ENCODE measurements around the gene DBH.
"Not testable (repeated sequence)": the region's sequence is repeated elsewhere in the genome, so short reads cannot be mapped to it uniquely, and the experiment has no call there.

Gene DBH

GRCh38 chr9:133621725-133622267 lies 14.4 kb upstream of the DBH start:
- no peak for DNase-seq (ENCODE audit: low read depth in 2 of 2, low spot score in 1 of 2)

GRCh38 chr9:133622555-133622954 lies 13.6 kb upstream of the DBH start:
- DNase-seq (ENCODE audit: low read depth in 2 of 2, low spot score in 1 of 2), result no peak

DNA sequence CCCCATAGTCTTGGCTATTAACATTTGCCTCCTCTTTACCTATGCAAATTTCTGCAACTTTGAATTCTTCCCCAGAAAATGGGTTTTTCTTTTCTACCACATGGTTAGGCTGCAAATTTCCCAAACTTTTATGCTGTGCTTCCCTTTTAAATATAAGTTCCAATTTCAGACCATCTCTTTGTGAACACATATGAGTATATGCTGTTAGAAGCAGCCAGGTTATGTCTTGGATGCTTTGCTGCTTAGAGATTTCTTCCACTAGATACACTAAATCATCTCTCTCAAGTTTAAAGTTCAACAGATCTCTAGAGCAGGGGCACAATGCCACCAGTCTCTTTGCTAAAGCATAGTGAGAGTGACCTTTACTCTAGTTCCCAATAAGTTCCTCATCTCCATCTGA lies 10.2 kb upstream of the DBH start:
- not testable (repeated sequence) for DNase-seq (ENCODE audit: low read depth in 2 of 2, low spot score in 1 of 2)

DNA sequence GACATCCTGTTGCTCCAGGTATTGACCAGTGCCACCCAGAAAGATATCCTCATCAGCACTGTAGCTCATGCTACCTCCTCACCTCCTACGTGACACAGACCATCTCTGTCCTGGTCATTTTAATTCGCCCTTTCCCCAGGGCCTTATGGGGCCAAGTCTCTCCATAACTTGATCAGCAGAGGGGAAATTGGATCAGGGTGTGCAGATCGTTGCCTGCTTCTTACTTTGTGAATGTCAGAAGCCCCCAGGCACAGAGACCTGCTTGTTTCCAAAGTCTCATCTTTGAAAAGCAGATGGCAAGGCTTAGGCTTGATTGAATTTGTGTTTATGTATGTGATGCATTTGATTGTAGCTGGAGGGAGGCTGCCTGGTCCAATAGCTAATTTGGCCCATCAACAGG lies 8.8 kb upstream of the DBH start:
- DNase-seq (ENCODE audit: low read depth in 2 of 2, low spot score in 1 of 2), result no peak

DNA sequence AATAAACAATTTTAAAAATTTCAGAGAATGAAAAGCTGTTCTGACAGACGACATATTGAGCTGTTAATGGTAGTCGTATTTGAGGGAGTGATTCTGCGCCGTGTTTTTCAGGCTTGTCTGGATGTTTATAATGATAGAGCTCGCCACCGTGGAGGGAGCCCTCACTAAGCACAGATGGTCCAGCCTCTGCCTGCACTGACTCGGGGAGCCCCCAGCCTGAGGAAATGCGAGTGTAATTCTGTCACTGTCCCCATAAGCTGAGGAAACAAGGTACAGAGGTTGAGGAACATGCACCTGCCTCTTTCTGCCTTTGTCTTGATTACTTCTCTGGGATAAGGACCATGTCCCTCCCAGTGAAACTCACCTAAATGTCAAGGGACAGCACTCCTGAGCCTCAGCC lies 7.4 kb upstream of the DBH start:
- DNase-seq (ENCODE audit: low read depth in 2 of 2, low spot score in 1 of 2), result no peak

DNA sequence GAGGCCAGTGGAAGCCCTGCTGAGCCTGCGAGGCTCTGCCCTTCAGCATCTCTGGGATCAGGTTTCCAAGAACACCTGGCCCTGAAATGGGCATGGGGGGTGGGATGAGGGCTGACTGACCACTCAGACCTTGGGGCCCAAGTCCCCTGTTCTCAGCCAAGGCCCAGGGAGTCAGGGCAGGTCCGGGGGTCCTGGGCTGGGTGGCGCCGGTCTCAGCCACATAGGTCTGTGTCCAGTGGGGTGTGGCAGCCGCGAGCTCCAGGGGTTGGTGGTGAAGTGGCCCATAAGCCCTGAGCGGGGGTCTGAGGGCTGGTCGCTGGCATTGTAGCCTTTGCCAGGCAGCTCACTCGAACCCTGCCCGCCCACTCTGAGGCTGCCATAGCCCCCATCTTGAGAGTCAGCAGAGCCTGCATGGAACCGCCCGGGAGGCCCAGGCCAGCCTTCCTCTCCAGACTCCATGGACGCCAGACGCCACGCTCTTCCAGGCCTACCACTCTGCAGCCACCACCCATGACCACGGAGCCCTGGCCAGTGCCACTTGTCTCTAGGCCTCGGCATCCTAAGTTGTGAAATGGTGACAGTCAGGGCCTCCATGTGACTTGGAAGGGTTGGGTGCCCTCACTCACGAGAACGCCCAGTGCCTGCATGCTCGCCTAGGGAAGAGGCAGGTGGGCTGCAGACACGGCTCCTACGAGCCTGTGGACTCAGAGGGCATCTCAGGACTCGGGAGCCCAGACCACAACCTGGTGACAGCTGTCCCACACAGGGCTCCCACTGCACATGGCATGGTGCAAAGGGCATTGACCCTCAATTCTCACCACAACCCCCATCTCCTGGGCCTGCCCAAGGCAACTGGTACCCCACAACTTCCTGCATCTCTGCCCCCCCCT lies 6.7 kb upstream of the DBH start:
- DNase-seq (ENCODE audit: low read depth in 2 of 2, low spot score in 1 of 2), result no peak

GRCh38 chr9:133631111-133631510 lies 5.1 kb upstream of the DBH start:
- no peak for DNase-seq (ENCODE audit: low read depth in 2 of 2, low spot score in 1 of 2)

GRCh38 chr9:133632806-133633680 lies 3.1 kb upstream of the DBH start:
- no peak for DNase-seq (ENCODE audit: low read depth in 2 of 2, low spot score in 1 of 2)

GRCh38 chr9:133633681-133634080 lies 2.5 kb upstream of the DBH start:
- DNase-seq (ENCODE audit: low read depth in 2 of 2, low spot score in 1 of 2), result no peak

GRCh38 chr9:133634081-133634691 lies 2.0 kb upstream of the DBH start:
- no peak for DNase-seq (ENCODE audit: low read depth in 2 of 2, low spot score in 1 of 2)

DNA sequence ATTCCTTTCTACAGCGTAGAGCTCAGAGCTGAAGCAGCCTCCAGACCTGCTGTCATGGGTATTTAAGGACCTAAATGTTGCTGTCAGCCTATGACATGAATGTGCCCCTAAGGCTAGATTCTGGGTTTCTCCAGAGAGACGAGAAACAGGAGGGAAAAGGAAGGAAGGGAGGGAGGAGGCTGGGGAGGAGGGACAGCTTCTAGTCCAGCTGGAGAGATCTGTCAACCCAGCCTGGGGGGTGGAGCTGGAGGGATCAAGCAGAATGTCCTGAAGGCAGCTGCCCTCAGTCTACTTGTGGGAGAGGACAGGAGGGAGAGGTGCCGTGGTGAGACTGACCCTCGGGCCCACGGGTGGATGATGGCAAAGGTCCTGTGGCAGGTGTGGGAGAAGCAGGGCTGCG lies 1.1 kb upstream of the DBH start:
- DNase-seq (ENCODE audit: low read depth in 2 of 2, low spot score in 1 of 2), result no peak

DNA sequence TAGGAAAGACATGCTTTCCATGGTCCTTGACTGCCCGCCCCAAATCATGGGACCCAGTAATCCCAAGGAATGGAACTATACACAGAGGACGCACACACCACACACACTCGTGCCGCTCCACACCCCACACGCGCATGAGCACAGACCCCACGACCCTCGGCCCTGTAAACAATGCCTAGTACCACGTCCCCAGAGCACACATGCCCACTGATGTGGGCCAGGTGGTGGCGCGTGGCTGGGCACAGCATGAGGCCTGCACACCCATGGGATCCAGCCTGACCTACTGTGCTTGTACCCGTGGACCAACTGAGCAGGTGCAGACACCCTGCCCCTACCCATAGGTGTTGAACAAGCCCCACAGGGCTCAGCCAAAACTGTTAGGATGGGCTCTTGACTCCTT lies 739 bp downstream of the DBH start:
- DNase-seq (ENCODE audit: low read depth in 2 of 2, low spot score in 1 of 2), result no peak

DNA sequence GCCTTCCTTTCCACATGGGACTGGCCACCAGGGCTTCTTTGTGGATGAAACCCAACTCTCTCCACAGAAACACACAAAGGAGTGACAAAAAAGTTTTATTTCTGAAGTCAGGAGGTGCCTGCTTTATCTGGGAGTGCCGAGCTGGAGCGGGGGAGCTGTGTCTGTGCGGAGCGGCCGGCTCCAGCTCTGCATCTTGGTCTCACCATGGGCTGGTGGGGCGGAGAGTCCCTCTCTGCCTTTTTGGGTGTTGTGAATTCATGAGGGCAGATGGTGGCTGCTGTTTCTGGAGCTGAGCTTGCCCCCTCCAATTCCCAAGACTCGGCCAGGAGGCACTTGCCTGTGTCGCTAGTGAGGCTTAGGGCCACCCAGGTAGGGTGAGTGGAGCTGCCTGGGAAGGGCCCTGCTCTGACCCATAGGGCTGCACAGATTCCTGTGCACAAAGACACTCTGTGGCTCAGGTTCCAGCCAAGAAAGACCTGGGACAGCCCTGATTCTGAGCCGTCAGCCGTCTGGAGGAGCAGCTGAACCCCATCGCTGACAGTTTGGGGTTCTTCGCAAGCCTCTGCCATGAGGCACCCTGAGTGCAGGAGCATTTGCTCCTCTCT lies 1.4 kb downstream of the DBH start:
- no peak for DNase-seq (ENCODE audit: low read depth in 2 of 2, low spot score in 1 of 2)

DNA sequence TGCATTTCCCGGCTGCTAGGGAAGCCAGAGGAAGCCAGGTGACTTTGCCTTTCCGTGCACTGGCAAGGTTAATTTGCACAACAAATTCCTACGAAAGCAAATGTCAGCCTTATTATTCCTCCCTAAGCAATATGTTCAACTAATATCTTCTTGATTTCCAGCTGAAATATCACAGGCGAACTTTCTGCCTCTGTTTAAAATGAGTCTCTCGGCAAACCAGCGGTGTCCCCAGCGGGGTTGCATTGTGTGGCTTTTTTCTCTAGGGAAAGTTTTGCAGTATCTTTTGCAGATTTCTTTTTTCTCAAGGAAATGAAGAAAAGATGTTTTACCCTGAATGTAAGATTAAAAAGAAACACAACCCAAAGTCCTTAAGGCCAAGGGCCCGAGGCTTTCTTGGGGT lies 1.9 kb downstream of the DBH start:
- DNase-seq (ENCODE audit: low read depth in 2 of 2, low spot score in 1 of 2), result no peak

DNA sequence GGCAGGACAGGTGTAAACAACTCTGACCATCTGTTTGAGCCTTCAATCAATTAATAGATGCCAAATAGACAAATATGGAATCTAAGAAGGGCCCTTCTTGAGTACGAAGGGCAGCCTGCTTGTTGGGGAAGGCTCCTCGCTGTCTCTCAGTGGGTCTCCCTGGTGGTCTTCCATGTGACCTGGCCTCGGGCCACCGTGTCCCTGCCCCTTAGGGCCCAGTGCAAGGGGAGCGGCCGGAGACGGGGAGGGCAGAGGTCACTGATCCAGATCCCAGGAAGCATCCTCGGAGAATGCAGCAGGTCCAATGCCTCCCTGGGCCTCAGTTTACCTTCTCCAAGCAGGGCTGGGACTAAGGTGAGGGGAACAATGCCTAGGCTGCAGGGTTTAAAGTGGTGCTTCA lies 2.5 kb downstream of the DBH start:
- no peak for DNase-seq (ENCODE audit: low read depth in 2 of 2, low spot score in 1 of 2)

DNA sequence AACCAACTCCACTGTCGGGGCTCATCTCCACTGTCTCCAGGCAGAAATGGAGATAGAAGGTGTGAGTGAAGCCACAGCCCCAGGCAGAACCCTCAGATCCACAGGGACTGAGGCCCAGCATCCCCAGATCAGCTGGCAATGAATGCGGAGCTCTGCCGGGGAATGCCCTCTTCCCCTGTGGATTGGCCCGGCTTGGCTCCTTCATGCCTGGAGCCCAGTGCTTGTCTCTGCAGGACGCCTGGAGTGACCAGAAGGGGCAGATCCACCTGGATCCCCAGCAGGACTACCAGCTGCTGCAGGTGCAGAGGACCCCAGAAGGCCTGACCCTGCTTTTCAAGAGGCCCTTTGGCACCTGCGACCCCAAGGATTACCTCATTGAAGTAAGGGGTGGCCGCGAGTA lies 3.5 kb downstream of the DBH start:
- DNase-seq (ENCODE audit: low read depth in 2 of 2, low spot score in 1 of 2), result no peak

DNA sequence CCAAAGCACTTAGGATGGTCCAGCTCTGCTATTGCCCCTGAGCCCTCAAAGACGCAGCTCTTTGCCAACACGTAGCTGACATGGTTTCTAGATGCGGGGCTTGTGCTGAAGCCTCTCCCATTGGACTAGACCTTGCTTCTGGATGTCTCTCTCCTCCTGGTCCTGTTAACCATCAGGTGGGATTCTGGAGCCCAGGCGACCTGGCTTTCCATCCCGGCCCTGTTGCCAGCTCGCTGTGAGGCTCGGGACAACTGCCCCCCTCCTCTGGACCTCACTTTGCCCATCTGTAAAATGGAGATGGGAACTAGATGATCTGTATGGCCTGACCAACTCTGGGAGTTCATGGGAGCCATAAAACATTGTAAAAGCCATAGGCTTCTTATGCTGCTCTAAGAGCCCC lies 4.0 kb downstream of the DBH start:
- DNase-seq (ENCODE audit: low read depth in 2 of 2, low spot score in 1 of 2), result no peak

DNA sequence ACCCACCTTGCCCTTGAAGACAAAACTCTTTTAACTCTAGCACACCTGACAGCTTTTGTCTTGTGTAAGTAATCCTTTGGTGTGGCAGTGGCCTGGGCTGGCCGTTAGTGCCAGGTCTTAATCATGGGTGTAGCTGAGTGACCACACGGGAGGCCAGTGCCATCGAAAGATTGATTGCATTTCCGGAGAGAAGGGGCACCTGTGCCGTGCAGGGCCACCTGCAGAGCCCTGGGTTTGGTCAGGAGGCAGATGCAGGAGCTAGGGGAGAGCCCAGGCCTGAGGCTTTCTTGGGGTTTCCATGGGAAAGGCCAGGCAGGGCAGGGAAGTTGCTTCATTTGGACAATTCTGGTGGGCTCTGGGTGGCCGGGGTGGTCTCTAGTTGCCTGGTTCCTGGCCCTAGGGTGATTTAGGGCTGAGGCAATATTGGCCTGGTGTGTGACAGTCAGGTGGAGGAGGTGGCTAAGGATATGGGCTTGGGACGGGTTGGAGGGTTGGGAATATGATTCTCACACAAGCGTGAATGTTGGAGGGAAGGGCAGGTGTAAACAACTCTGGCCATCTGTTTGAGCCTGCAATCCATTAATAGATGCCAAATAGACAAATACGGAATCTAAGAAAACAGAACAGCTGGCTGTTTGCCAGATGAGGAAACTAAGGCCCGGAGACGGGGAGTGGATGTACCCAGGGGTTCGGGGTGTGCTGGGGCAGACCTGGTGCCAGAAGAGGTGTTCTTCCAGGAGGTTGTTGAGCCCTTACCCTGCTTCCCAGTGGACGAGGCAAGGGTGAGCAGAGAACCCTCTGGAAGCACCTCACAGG lies 4.6 kb downstream of the DBH start:
- DNase-seq (ENCODE audit: low read depth in 2 of 2, low spot score in 1 of 2), result no peak

DNA sequence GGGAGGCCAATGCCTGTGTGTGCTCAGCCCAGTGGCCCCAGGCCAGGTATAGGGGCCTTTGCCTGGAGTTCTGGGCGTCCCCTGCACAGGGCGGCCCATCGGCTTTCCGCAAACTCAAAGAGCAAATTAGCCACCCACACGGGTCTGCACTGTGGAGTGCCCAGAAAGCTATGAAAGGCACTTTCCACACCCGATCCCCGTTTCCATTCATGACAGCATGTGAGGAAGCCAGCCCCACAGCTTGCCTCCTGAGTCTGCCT lies 5.2 kb downstream of the DBH start:
- no peak for DNase-seq (ENCODE audit: low read depth in 2 of 2, low spot score in 1 of 2)

DNA sequence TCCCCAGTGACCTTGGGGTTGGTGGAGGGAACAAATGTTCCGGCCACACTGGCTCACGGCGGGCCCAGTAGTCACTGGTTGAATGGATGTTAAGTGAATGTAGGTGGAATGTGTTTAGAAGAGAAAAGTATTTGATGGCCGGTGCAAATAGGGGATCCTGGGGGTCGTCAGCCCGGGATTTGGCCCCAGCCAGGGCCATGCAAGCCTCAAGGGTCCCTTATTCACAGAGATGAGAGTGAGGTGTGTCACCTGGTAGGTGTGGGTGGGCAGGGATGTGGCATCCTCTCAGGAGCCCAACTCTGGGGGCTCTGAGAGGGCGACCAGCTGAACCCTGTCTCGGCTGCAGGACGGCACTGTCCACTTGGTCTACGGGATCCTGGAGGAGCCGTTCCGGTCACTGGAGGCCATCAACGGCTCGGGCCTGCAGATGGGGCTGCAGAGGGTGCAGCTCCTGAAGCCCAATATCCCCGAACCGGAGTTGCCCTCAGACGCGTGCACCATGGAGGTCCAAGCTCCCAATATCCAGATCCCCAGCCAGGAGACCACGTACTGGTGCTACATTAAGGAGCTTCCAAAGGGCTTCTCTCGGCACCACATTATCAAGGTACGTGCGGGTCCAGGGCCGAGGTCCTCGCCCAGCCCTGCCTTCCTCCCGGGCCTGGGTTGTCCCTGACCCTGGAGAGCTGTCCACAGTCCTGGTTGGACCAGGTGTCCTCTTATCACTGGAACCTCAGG lies 5.9 kb downstream of the DBH start:
- no peak for DNase-seq (ENCODE audit: low read depth in 2 of 2, low spot score in 1 of 2)

Measured in stimulated activated CD8-positive, alpha-beta memory T cell treated with anti-CD3 and anti-CD28 coated beads, Interleukin-4, amount 100 ng/mL, for 1 hour (primary cell).